GDM1 (cell line): ENCODE measurements around the gene SERPINE2.
A peak's percentile ranks its signal among the peaks of the same experiment; 100 is the strongest.

Source experiments
- DNase-seq: peaks from one replicate; lab custom pipeline; 2025; lab: John Stamatoyannopoulos, UW

SERPINE2 gene

GRCh38 chr2:223973606-223974005, 65.5 kb downstream of the SERPINE2 start:
- no peak for DNase-seq

GRCh38 chr2:223972656-223973102, 66.4 kb downstream of the SERPINE2 start:
- no peak for DNase-seq

- DNase-seq = no peak
Measured at GRCh38 chr2:223971731-223972130, 67.4 kb downstream of the SERPINE2 start.

- peak; percentile 43 for DNase-seq
Measured at GRCh38 chr2:223970343-223971128, 68.5 kb downstream of the SERPINE2 start.

GRCh38 chr2:223969856-223970255, 69.2 kb downstream of the SERPINE2 start:
- DNase-seq = no peak

GRCh38 chr2:223969315-223969714, 69.8 kb downstream of the SERPINE2 start:
- DNase-seq = no peak

- no peak for DNase-seq
Measured at GRCh38 chr2:223967981-223968380, 71.1 kb downstream of the SERPINE2 start.

GRCh38 chr2:223959688-223960087, 79.4 kb downstream of the SERPINE2 start:
- no peak for DNase-seq

- DNase-seq = peak; percentile 93
Measured at GRCh38 chr2:223957092-223957851, 81.8 kb downstream of the SERPINE2 start, which contains the start of gene MRPL44. Gene MRPL44 (plus strand): TSS chr2:223957463. CDS start chr2:223957473, 10 bp downstream.

- DNase-seq = no peak
Measured at GRCh38 chr2:223956300-223956699, 82.8 kb downstream of the SERPINE2 start.

GRCh38 chr2:223954401-223954800, 84.7 kb downstream of the SERPINE2 start:
- no peak for DNase-seq

- DNase-seq = no peak
Measured at GRCh38 chr2:223952280-223952968, 86.7 kb downstream of the SERPINE2 start.

GRCh38 chr2:223950448-223951347, 88.4 kb downstream of the SERPINE2 start:
- DNase-seq = no peak

- DNase-seq = no peak
Measured at GRCh38 chr2:223949241-223949840, 89.7 kb downstream of the SERPINE2 start.

- DNase-seq = no peak
Measured at GRCh38 chr2:223947711-223948205, 91.3 kb downstream of the SERPINE2 start.

GRCh38 chr2:223945755-223946154, 93.3 kb downstream of the SERPINE2 start:
- no peak for DNase-seq

- DNase-seq = peak; percentile 88
Measured at GRCh38 chr2:223944703-223945531, 94.2 kb downstream of the SERPINE2 start, which contains the start of gene WDFY1. Gene WDFY1 (minus strand): TSS chr2:223945335. CDS start chr2:223945284, 51 bp downstream.

- DNase-seq = no peak
Measured at GRCh38 chr2:223944166-223944702, 94.9 kb downstream of the SERPINE2 start.

- no peak for DNase-seq
Measured at GRCh38 chr2:223943561-223944008, 95.5 kb downstream of the SERPINE2 start.
